Endodermal cell (in vitro differentiated cells): ENCODE measurements around the gene CHTOP. TPM values are rescaled to one million over a fixed set of nuclear protein-coding genes. Genes with fewer than 3 reads are reported as not detected.
"Not testable (repeated sequence)": the region's sequence is repeated elsewhere in the genome, so short reads cannot be mapped to it uniquely, and the experiment has no call there.

ENCODE experiments used
- DNase-seq: peaks from one replicate; pipeline ENCODE4 v3.0.0-alpha.2; 2017
- H3K27ac ChIP-seq: 2 replicates; pipeline ENCODE4 v1.5.1; 2013; ENCODE audit warnings: mild to moderate bottlenecking, low read depth, low read length, moderate library complexity
- H3K27me3 ChIP-seq: 2 replicates; pipeline ENCODE4 v1.6.1; 2013; ENCODE audit warnings: mild to moderate bottlenecking, low read length, moderate library complexity; ENCODE audit not compliant: insufficient read depth, control insufficient read depth, poor library complexity, severe bottlenecking
- H3K36me3 ChIP-seq: 2 replicates; pipeline ENCODE4 v1.7.0; 2013; ENCODE audit warnings: mild to moderate bottlenecking, low read length, moderate library complexity; ENCODE audit not compliant: control insufficient read depth, insufficient read depth
- H3K4me1 ChIP-seq: one replicate; pipeline ENCODE4 v1.7.0; 2013; ENCODE audit warnings: low read length; ENCODE audit not compliant: control insufficient read depth, insufficient read depth
- H3K4me3 ChIP-seq: 2 replicates; pipeline ENCODE4 v1.5.1; 2013; ENCODE audit warnings: mild to moderate bottlenecking, low read length, moderate library complexity
- H3K9ac ChIP-seq: 2 replicates; pipeline ENCODE4 v1.6.1; 2013; ENCODE audit warnings: mild to moderate bottlenecking, low read length, moderate library complexity; ENCODE audit not compliant: poor library complexity, severe bottlenecking; ENCODE audit errors: extremely low read depth
- H3K9me3 ChIP-seq: 2 replicates; pipeline ENCODE4 v1.6.1; 2013; ENCODE audit warnings: mild to moderate bottlenecking, low read length, moderate library complexity; ENCODE audit not compliant: control insufficient read depth
- H3K27ac Mint-ChIP-seq: 2 replicates; pipeline ENCODE4 v1.8.0; 2020; ENCODE audit warnings: mixed read lengths
- H3K27me3 Mint-ChIP-seq: 2 replicates; pipeline ENCODE4 v1.8.0; 2021; ENCODE audit warnings: mild to moderate bottlenecking, mixed read lengths; ENCODE audit not compliant: insufficient read depth
- H3K36me3 Mint-ChIP-seq: 2 replicates; pipeline ENCODE4 v1.8.0; 2020; ENCODE audit warnings: low read depth, mixed read lengths
- H3K4me1 Mint-ChIP-seq: 2 replicates; pipeline ENCODE4 v1.8.0; 2020; ENCODE audit warnings: mixed read lengths
- H3K4me3 Mint-ChIP-seq: 2 replicates; pipeline ENCODE4 v1.8.0; 2020; ENCODE audit warnings: mild to moderate bottlenecking, moderate library complexity, mixed read lengths
- H3K9me3 Mint-ChIP-seq: 2 replicates; pipeline ENCODE4 v1.8.0; 2020; ENCODE audit warnings: mild to moderate bottlenecking, mixed read lengths
- WGBS, 2 experiments: methylation state at CpG; one replicate each; pipeline versions ENCODE4 v1.1.5 to v1.1.7; 2013; ENCODE audit warnings: missing lambda C conversion rate in 2 of 2, mixed read lengths in 1 of 2; ENCODE audit not compliant: insufficient coverage in 1 of 2, insufficient read length in 1 of 2; 5-methylcytosine and 5-hydroxymethylcytosine counted together
- total RNA-seq, 2 donors: library from RNA; stranded (reverse); fragmentation: NEBNext Ultra II Directional in 1 of 2; extraction: Animal tissue kit (Norgen Biotek cat#: 25700) in 1 of 2; gene quantifications; 2 replicates in 1 of 2; 3 replicates in 1 of 2; pipeline ENCODE4 v1.2.1, GENCODE V29; 2021
- TF ChIP-seq, protein P1 (sequence below): fragments of 200-600 bp; sonication (generic); conservative IDR thresholded peaks from 2 replicates; pipeline ENCODE4 v1.5.0; 2021; ENCODE audit warnings: antibody characterized with exemption, mild to moderate bottlenecking

CHTOP gene
- total RNA-seq, 2 donors from 2014 or later, result 98.4 to 117 TPM

DNA sequence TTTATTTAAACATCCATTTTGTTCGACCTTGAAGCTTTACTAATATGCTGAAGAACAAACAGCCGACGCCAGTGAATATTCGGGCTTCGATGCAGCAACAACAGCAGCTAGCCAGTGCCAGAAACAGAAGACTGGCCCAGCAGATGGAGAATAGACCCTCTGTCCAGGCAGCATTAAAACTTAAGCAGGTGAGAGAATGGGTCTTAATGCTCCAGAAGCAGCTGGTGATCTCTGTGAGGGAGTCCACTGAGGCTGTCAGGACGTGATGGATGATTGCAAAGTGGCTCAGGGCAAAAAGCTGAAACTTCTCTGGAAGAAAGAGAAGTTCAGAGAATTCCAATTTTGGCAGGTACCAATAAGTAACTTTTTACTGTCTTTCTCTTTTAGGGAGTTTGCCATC lies 4.4 kb downstream of the CHTOP start:
- no peak overlapping the region for H3K27ac ChIP-seq
- H3K27me3 ChIP-seq, result no peaks in the 10 kb centered on the region
- peaks cover 8% of the 10 kb centered on the region for H3K4me1 ChIP-seq
- peaks cover 7% of the 10 kb centered on the region for H3K9me3 ChIP-seq
- no peak for DNase-seq
- H3K9ac ChIP-seq, result no peak overlapping the region
- peaks cover 24% of the 10 kb centered on the region for H3K4me1 Mint-ChIP-seq
- no peak overlapping the region for H3K4me3 Mint-ChIP-seq
- H3K27ac Mint-ChIP-seq, result no peak overlapping the region
- no peaks in the 10 kb centered on the region for H3K27me3 Mint-ChIP-seq
- H3K4me3 ChIP-seq, result no peak overlapping the region
- 94 to 96% methylated on average over 6 of the region's 6 CpGs for WGBS, 2 experiments
- H3K36me3 Mint-ChIP-seq, result peaks cover 77% of the 10 kb centered on the region
- TF ChIP-seq, protein P1, sequence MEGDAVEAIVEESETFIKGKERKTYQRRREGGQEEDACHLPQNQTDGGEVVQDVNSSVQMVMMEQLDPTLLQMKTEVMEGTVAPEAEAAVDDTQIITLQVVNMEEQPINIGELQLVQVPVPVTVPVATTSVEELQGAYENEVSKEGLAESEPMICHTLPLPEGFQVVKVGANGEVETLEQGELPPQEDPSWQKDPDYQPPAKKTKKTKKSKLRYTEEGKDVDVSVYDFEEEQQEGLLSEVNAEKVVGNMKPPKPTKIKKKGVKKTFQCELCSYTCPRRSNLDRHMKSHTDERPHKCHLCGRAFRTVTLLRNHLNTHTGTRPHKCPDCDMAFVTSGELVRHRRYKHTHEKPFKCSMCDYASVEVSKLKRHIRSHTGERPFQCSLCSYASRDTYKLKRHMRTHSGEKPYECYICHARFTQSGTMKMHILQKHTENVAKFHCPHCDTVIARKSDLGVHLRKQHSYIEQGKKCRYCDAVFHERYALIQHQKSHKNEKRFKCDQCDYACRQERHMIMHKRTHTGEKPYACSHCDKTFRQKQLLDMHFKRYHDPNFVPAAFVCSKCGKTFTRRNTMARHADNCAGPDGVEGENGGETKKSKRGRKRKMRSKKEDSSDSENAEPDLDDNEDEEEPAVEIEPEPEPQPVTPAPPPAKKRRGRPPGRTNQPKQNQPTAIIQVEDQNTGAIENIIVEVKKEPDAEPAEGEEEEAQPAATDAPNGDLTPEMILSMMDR, result no peak
- peaks cover 79% of the 10 kb centered on the region for H3K36me3 ChIP-seq
- H3K9me3 Mint-ChIP-seq, result peaks cover 2% of the 10 kb centered on the region

DNA sequence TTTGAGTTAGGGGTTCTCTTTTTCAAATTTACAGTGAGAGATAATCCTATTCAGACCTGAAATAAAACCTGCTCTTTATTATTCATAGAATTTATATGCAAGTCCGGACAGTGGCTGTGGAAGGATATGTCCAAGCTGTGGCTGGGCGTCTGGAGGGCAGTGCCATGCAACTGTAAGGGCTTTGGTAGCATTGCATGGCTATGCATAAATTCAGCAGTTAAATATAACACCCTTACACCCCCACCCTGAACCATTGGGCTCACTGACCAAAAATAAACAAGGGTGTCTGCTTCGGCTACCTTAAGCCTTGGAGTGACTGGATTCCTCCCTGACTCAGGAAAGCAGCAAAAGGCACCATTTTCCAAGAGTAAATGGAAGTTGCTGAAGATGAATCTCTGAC lies 5.4 kb downstream of the CHTOP start:
- Mint-ChIP-seq H3K27me3 (no peaks in the 10 kb centered on the region), H3K36me3 (peaks cover 87% of the 10 kb centered on the region), H3K9me3 (no peaks in the 10 kb centered on the region), H3K4me3 (no peak overlapping the region), H3K27ac (no peak overlapping the region), H3K4me1 (peaks cover 19% of the 10 kb centered on the region)
- Histone ChIP-seq H3K9me3 (peaks cover 7% of the 10 kb centered on the region), H3K36me3 (peaks cover 89% of the 10 kb centered on the region), H3K27ac (no peak overlapping the region), H3K27me3 (no peaks in the 10 kb centered on the region), H3K4me3 (no peak overlapping the region), H3K9ac (no peak overlapping the region), H3K4me1 (peaks cover 8% of the 10 kb centered on the region)
- TF ChIP-seq, protein P1, result no peak
- WGBS, 2 experiments, result 95 to 100% methylated on average over 1 to 3 of the region's 3 CpGs
- no peak for DNase-seq

DNA sequence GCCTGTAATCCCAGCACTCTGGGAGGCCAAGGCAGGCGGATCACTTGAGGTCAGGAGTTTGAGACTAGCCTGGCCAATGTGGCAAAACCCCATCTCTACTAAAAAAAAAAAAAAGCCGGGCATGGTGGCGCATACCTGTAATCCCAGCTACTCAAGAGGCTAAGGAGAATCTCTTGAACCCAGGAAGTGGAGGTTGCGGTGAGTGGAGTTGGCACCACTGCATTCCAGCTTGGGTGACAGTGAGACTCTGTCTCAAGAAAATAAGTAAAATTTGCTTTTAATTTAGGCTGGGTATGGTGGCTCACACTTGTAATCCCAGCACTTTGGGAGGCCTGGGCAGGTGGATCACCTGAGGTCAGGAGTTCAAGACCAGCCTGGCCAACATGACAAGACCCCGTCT lies 6.3 kb downstream of the CHTOP start:
- H3K27me3 Mint-ChIP-seq, H3K4me1 ChIP-seq, H3K27ac ChIP-seq, H3K9ac ChIP-seq, H3K4me3 Mint-ChIP-seq, H3K9me3 ChIP-seq, DNase-seq, H3K27me3 ChIP-seq, H3K9me3 Mint-ChIP-seq, H3K4me3 ChIP-seq, H3K27ac Mint-ChIP-seq: not testable (repeated sequence)
- H3K4me1 Mint-ChIP-seq, result peaks cover 18% of the 10 kb centered on the region
- peaks cover 89% of the 10 kb centered on the region for H3K36me3 Mint-ChIP-seq
- peaks cover 99% of the 10 kb centered on the region for H3K36me3 ChIP-seq
- WGBS, 2 experiments, result 92 to 97% methylated on average over 2 to 5 of the region's 5 CpGs

DNA sequence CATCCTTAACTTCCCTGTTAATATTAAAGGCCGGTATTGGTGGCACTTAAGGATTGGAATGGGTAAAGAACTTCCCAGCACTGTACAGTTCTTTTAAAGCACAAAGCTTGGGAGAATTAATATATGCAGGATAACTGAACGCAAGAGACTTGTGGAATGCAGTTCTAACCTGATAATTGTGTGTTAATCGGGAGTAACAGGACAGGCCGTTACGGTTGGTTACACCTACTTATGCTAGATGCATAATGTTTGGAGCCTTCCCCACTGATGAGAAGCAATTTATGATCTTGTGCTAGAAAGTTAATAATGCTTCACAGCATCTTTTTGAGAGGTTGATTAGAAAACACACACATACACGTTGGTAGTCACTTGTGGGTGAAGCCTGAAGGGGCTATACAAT lies 7.0 kb downstream of the CHTOP start:
- no peak overlapping the region for H3K27ac ChIP-seq
- no peaks in the 10 kb centered on the region for H3K9me3 Mint-ChIP-seq
- DNase-seq, result no peak
- no peak overlapping the region for H3K4me3 ChIP-seq
- 76 to 100% methylated on average over 3 to 6 of the region's 6 CpGs for WGBS, 2 experiments
- no peaks in the 10 kb centered on the region for H3K27me3 ChIP-seq
- H3K4me3 Mint-ChIP-seq, result no peak overlapping the region
- no peak overlapping the region for H3K9ac ChIP-seq
- peaks cover 8% of the 10 kb centered on the region for H3K4me1 ChIP-seq
- peaks cover 16% of the 10 kb centered on the region for H3K4me1 Mint-ChIP-seq
- peaks cover 90% of the 10 kb centered on the region for H3K36me3 Mint-ChIP-seq
- peaks cover 7% of the 10 kb centered on the region for H3K9me3 ChIP-seq
- H3K36me3 ChIP-seq, result peaks cover 99% of the 10 kb centered on the region
- TF ChIP-seq, protein P1, result no peak
- H3K27ac Mint-ChIP-seq, result no peak overlapping the region
- H3K27me3 Mint-ChIP-seq, result no peaks in the 10 kb centered on the region
